SK-N-SH treated with all-trans-retinoic acid at 6 μM for 48 hours (cell line): ENCODE measurements around the gene PHACTR3.

Experiments used
- ESRRG ChIP-seq: fragments of 250-450 bp; sonication (Bioruptor Pico); IDR thresholded peaks from 2 replicates; pipeline ENCODE4 v1.6.1; 2021; ENCODE audit warnings: mild to moderate bottlenecking
- ISL1 ChIP-seq: fragments of 250-450 bp; sonication (Bioruptor Pico); IDR thresholded peaks from 2 replicates; pipeline ENCODE4 v2.1.2; 2022; ENCODE audit warnings: mild to moderate bottlenecking, moderate library complexity
- SNAI2 ChIP-seq: fragments of 250-450 bp; sonication (Bioruptor Pico); IDR thresholded peaks from 2 replicates; pipeline ENCODE4 v1.5.0; 2020; ENCODE audit warnings: mild to moderate bottlenecking, moderate library complexity
- TCF4 ChIP-seq: fragments of 250-450 bp; sonication (Bioruptor Pico); IDR thresholded peaks from 2 replicates; pipeline ENCODE4 v1.8.0; 2021; ENCODE audit warnings: mild to moderate bottlenecking, moderate library complexity, borderline replicate concordance
- ZFP3 ChIP-seq: fragments of 250-450 bp; sonication (Bioruptor Pico); IDR thresholded peaks from 2 replicates; pipeline ENCODE4 v1.5.0; 2020; ENCODE audit warnings: mild to moderate bottlenecking, moderate library complexity
- ZNF8 ChIP-seq: fragments of 450-650 bp; formaldehyde crosslinking; IDR thresholded peaks from 2 replicates; pipeline ENCODE4 v1.5.0; 2020; ENCODE audit warnings: mild to moderate bottlenecking, moderate library complexity
- TF ChIP-seq, protein P1 (sequence below): fragments of 250-450 bp; sonication (Bioruptor Pico); IDR thresholded peaks from 2 replicates; pipeline ENCODE4 v1.8.0; 2020; ENCODE audit warnings: mild to moderate bottlenecking, moderate library complexity, borderline replicate concordance

- TF ChIP-seq, protein P1, sequence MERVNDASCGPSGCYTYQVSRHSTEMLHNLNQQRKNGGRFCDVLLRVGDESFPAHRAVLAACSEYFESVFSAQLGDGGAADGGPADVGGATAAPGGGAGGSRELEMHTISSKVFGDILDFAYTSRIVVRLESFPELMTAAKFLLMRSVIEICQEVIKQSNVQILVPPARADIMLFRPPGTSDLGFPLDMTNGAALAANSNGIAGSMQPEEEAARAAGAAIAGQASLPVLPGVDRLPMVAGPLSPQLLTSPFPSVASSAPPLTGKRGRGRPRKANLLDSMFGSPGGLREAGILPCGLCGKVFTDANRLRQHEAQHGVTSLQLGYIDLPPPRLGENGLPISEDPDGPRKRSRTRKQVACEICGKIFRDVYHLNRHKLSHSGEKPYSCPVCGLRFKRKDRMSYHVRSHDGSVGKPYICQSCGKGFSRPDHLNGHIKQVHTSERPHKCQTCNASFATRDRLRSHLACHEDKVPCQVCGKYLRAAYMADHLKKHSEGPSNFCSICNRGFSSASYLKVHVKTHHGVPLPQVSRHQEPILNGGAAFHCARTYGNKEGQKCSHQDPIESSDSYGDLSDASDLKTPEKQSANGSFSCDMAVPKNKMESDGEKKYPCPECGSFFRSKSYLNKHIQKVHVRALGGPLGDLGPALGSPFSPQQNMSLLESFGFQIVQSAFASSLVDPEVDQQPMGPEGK (CRISPR knock-in tag), result no peak
- TF ChIP-seq ESRRG (CRISPR knock-in tag), result no peak
- TF ChIP-seq SNAI2 (CRISPR knock-in tag), result no peak
- no peak for TF ChIP-seq ISL1 (CRISPR knock-in tag)
- TF ChIP-seq TCF4 (CRISPR knock-in tag), result no peak
- no peak for TF ChIP-seq ZFP3
- TF ChIP-seq ZNF8 (CRISPR knock-in tag), result no peak
Measured at GRCh38 chr20:59811681-59812171, 207.4 kb downstream of the PHACTR3 start.
